ENCODE results near the gene CHD5.

The CHD5 gene

DNA sequence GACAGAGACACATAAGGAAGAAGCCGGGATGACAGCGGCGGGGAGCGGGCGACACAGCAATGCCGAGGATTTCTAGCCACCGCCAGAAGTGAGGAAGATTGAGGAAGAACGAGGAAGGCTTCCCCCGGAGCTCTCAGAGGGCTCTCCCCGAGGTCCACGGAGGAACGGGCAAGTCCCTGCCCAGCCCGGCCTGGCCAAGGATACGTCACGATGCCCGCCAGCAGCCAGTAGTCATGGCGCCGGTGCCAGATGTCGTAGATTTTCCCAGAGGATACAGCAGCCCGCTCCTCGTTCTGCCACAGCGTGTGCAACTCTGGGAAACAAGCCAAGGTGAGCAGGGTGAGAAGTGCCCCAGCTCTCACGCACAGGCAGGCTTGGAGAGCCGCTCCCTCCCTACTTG, 68.5 kb downstream of the CHD5 start:
- DNase-seq (ENCODE audit: low spot score), result no peak

DNA sequence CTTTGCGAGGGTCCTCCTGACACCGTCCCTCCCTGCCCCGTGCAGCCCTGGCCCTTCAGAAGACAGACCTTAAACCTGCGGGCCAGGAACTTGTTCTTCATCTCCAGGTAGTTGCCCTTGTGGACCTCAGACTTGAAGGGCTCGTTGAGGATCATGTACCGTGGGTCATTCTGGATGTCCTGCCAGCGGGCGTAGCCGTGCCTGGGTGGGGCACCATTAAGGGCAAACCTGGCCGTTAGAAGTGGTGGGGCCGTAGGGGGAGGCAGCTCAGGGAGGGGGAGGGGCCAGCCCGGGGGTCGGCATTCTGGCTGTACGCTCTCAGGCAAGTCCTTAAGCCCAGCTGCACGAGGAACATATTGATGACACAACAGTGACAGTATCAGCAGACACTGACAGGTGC, 69.8 kb downstream of the CHD5 start:
- DNase-seq (ENCODE audit: low spot score), result no peak

DNA sequence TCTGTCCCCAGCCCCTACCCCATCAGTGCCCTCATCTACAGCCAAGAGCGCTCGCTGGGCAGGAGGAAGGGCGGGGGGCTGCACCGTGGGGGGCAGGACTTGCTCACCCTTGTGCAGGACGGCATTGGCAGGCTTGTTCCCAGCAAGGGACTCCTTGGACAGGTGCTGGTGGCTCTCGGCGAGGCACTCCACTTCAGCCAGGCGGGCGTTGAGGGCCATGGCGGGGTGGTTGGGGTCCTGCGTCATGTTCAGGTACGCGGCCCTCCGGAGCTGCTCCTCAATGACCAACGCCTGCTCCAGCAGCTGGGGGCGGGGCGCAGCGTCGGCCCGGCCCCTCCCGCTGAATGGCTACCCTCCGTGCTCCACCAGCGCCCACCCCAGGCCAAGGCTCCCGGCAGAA, 70.4 kb downstream of the CHD5 start:
- no peak for DNase-seq (ENCODE audit: low spot score)

DNA sequence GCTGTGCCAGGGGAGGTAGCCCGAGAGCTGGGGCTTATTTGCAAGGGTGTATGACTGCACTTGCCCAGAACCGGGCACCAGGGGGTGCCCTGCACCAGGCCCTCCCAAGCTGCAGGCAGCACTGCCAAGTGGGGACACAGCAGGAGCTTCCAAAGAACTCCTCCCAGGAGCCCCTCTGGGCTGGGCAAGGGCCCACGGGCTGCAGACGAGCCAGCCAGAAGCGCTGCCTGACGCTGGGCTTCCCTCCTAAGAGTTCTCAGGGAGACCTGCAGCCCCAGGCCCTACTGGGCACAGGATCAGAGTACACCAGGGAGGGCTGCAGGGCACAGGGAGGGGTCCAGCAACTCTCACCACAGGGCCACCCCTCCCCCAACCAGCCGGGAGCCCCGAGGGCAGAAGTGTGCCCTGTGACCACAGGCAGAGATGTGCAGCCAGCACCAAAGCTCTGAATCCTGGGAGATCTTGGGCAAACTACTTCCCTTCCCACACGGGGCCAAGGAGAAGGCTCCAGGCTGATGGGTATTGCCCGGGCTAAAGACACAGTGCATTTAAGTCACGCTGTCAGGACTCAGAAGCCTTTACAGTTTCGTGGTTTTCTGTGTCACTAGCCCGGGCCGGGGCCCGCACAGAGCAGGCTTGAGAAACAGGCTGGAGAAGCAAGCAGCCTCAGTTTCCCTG, 71.0 kb downstream of the CHD5 start:
- peak; percentile 82 for DNase-seq (ENCODE audit: low spot score)

DNA sequence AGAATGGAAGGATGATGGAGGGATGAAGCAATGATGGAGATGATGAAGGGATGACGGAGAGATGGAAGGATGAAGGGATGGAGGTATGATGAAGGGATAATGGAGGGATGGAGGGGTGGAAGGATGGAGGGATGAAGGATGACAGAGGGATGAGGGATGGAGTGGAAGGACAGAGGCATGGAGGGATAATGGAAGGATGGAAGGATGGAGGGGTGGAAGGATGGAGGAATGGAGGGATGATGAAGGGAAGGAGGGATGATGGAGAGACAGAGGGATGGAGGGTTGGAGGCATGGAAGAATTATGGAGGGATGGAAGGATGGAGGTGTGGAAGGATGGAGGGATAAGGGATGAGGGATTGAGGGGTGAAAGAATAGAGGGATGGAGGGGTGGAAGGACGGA, 71.6 kb downstream of the CHD5 start:
- DNase-seq (ENCODE audit: low spot score), result no peak

DNA sequence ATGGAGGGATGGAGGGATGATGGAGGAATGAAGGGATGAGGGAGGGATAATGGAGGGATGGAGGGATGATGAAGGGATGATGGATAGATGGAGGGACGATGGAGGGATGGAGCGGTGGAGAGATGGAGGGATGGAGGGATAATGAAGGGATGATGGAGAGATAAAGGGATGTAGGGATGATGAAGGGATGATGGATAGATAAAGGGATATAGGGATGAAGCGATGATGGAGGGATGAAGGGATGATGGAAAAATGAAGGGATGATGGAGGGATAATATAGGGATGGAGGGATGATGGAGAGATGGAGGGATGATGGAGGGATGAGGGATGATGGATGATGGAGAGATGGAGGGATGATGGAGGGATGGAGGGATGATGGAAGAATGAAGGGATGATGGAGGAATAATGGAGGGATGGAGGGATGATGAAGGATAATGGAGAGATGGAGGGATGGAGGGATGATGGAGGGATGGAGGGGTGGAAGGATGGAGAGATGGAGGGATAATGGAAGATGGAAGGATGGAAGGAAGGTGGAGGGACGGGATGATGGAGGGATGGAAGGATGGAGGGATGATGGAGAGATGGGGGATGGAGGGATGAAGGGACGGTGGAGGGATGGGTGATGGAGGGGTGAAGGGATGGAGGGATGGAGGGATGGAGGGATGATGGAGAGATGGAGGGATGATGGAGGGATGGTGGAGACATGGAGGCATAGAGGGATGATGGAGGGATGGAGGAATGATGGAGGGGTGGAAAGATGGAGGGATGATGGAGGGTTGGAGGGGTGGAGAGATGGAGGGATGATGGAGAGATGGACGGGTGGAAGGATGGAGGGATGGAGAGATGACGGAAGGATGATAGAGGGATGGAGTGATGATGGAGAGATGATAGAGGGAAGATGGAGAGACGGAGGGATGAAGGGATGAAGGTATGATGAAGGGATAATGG, 72.4 kb downstream of the CHD5 start:
- no peak for DNase-seq (ENCODE audit: low spot score)

DNA sequence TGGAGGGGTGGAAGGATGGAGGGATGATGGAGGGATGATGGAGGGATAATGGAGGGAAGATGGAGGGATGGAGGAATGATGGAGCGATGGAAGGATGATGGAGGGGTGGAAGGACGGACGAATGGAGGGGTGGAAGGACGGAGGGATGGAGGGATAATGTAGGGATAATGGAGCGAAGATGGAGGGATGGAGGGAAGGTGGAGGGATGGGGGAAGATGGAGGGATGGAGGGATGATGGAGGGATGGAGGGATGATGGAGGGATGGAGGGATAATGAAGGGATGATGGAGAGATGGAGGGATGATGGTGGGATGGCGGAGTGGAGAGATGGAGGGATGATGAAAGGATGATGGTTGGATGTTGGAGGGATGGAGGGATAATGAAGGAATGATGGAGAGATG, 73.1 kb downstream of the CHD5 start:
- no peak for DNase-seq (ENCODE audit: low spot score)

DNA sequence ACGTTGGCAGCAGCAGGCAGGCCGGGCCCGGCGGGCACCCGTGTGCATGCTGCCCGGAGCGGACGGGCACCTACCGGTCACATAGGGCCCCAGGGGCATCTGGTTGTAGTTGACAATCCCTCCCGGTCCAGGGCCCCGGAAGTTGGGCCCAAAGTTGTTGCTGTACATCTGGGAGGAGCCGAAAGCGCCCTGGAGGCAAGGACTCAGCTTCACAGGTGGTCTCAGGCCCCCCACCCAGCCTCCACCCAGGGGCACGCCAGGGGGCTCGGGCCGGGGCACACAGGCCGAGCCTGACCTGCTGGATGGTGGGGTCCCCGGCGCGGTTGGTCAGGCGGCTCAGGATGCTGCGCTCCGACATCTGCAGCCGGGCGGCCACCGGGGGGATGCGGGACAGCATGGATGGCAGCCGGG, 73.8 kb downstream of the CHD5 start:
- no peak for DNase-seq (ENCODE audit: low spot score)

DNA sequence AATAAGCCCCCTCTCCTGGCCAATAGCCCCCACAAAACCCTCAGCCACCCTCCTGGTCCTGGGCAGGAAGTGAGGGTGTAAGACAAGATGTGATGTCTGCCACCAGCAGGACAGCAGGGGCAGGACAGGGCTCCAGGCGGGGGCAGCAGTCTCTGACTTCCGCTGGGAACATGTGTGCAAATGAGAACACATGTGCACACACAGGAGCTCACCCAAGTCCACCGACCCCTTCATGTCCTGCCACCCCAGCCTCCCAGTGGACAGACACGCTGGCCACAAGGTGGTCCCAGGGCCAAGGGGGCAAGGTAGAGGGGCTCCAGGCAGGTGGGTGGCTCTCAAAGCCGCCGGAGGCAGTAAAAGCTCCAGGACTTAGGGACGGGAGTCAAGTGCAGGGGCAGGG, 74.4 kb downstream of the CHD5 start:
- DNase-seq (ENCODE audit: low spot score), result no peak

DNA sequence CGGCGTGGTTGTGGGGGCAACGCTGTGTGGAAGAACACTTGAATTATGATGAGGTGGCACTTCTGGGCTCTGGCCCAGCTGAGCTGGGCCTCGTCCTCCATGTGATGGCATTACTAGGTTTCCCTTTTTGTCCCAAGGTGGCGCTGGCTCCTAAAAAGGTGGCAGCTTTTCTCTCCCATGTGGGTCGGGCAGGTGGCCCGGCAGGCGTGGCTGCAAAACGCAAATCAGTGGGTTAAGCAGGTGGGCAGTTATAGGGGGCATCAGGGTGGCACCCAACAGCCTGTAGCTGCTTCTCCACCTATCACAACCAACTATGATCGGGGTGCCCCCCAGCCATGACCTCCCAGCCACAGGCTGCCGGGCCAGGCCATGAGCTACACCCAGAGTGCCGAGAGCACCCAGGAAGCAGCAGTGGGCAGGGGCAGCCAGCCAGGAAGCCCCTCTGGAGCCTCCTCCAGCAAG, 74.9 kb downstream of the CHD5 start:
- no peak for DNase-seq (ENCODE audit: low spot score)

DNA sequence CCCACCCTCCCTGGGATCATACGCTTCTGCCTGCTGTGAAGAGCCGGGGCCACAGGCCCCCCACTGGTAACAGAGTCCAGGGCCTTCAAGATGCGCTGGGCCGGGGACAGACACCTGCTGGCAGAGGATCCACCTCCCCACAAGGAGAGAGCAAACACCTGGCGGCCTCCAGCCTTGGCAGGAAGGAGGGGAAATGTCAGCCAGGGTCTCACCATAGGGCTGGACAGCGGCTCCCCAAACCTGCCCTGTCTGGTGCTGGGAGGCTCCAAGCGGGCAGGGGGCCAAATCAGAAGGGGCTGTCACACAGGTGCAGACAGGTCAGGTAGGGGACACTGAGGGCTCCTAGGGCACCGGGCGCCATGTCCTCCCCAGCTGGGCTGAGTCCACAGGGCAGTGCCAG, 75.5 kb downstream of the CHD5 start:
- DNase-seq (ENCODE audit: low spot score), result no peak

DNA sequence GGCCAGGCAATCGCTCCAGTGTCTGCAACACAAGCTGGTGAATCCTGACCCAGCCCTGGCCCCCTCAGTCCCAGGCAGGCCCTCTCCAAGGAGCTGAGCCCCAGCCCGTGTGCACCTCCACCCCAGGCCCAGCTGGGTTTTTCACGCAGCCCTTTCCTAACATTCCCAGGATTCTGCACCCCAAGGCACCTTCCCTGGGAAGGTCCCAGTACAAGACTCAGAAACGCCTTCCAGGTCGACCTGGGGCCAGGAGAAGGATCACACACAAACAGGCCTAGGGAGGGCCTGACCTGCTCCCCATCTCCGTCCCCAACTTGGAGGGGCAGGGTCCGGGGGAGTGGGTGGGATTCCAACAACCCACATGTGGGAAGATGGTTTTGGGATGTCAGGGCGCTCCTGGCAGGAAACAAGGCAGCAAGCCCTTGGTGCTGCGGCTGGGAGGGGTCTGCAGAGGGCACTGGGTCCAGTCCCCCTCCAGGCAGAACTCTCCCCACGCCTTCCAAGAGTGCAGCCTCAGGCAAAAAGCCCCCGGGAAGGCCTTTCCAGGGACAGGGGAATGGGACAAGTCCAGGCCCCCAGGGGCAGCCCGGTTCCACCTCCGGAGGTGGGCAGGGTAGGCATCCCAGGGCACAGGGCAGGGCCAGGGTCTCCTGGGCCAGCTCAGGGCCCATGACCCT, 76.1 kb downstream of the CHD5 start:
- no peak for DNase-seq (ENCODE audit: low spot score)

DNA sequence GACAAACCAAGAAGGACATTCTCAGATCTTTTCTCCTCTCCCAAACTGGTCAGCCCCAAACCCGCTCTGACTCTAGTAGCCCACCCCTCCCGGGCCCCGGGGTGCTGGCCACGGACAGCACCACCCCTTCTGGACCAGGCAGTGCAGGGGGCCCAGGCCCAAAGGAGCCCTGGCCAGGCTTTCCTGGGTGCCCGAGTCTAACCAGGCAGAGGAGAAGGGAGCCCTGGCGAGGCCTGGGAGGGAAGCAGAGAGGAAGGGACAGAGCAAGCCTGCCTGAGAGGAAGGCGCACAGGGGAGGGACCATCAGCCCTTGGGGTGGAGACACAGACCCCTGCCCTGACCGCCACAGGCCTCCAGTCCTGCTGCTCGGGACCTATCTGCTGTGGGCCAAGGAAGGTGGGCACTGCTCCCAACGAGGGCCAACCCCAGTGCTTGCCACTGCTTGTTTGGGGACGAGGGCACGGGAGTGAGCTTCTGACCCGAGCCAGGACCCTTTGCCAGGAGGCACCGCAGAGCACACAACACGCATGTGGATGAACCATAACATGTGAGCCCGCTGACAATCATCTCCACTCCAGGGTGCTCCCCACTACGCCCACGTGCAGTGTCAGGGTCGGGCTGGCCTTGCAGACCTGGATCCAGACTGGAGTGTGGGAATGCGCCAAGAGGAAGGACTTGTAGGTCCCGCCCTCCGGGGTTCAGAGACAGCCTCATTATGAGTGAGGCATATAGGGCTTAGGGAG, 76.8 kb downstream of the CHD5 start:
- DNase-seq (ENCODE audit: low spot score), result no peak

DNA sequence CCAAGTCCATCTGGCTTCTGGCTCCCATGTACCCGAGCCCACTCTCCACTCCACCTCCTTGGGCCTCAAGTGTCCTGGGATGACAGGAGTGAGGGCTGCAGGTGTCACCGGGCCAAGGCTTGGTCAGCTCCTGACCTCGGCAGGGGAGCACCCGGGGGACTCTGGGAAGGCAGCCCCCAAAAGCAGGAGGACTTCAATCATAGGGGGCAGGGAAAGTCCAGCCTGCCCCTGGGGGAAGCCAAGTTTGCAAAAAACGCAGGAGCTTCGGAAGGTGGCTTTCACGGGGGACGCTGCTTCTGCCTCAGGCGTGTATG, 77.6 kb downstream of the CHD5 start:
- no peak for DNase-seq (ENCODE audit: low spot score)

DNA sequence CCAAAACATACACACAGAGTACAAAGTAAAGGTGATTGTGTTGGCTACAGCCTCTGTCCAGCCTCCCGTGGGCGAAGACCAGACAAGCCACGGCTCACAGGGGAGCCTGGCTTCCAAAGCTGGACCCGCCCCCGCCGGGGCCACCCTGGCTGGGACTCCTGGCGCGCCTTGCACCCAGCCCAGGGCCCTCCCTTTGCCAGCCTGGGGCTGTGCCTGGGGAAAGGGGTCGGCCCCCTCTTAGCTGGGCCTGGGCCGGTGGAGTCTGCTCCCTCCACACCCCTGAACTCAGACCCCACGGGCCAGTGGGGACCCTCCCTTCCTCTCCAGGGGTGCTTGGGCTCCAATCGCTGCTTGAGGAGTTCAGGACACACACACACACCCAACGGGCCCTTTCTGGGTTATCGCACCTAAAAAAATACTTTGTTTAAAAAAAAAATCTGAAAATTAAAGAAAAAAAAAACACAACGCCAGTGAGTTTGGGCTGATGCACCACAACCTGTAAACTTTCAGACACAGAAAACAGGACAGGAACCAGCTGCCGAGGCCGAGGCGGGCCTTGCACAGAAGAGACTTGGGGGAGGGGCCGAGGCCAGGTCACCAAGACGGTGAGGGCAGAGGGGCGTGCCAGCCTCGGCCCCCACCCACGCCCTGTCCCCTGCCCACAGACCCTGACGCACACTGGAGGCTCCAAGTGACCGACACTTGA, 78.1 kb downstream of the CHD5 start:
- DNase-seq (ENCODE audit: low spot score), result no peak

DNA sequence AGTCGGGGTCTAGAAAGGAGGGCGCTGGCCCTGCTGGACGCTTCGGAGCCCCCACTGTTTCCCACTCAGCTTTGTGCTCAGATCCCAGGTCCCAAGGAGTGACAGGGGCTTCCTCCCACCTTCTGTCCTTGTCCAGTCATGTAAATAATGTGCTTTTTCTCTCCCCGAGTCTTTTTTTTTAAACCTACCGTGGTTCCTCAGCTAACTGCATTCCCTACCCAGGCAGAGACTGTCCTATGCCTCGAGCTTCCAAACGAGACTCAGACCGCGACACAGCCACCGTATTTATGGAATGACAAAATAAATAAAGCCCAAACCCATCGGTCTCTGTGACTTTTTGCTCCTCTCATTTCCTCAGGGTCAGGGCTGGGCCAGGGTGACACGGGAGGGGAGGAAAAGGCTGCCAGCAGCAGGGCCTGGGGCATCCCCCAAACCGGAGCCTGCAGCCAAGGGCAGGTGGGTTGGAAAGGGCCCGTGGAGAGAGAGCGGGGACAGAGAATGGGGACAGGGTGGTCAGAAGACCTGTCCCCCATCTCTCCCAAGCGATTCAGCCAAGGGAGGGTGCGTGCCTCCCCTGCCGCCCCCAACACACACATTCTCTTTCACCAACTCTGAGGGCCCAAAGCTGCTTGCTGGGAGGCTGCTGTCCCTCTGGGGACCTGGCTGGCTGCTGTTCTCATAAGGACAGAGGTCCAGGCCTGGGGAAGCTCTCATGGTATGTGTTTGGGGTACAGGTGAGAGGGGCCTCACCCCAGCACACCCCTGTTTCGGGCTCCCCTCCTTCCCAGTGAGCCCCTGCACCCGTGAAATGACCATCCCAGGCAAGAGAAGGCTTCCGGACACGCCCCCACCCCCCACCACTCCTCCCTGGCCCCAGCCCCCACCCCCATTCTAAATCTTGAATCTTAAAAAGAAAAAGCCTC, 79.0 kb downstream of the CHD5 start:
- no peak for DNase-seq (ENCODE audit: low spot score)

DNA sequence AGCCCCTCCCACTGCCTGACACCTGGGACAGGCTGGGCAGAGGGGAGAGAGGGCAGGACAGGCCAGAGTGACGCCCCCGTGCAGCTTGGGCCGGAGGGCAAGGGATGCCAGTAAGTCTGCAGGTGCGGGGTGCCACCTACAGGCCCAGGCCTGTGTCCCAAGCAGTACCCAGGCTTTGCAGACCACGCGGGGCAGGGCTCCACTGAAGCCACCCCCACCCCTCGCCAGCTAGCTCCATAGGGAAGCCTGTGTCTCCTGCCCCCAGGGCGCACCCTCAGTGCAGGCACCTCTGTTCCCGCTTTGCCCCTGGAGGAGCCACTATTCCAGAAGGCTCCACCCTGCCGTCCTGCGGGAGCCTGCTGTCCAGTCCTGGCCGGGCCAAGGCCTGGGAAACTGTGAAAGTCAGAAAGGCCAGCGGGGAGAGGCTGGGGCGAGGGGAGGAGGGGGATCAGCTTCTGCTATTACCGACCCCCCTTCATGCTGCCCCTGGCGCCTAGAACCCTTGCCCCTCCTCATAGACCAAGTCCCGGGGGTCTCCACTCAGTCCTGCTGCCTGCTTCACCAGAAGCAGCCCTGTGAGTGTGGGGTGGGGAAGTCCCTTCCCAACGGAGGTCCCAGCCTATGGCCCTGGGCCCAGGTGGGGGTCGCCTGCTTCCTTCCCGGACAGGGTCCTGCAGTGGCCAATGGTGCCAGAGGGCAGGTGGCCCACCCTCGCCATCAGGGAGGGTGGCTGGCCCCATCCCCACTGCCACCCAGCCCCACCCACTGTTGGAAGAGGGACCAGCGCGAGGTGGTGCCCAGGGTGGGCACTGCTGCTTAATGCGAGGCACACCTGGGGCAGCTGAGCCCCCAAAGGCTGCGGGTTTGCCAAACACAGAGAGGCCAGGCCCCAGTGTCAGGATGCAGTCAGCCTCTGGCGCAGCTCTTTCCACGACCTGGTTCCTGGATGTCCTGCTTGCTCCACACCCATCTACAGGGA, 80.0 kb downstream of the CHD5 start:
- no peak for DNase-seq (ENCODE audit: low spot score)

DNA sequence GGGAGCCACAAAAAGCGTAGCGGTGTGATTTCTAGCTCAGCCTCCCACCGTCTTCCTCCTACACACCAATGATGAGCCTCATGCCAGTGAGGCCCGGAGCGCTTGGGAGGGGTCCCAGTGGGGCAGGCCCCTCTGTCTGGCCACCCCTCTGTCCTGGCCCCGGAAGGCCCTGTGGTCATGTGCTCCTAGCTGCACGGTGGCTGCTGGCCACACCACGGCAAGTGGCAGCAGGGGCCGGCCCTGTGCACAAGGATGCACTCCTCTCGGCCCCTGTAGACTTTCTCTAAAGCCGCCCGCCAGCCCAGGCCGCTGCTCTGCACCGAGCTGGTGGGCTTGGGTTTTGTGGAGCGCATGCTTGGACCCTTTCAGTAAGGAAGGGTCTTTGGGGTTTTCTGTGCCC, 80.8 kb downstream of the CHD5 start:
- DNase-seq (ENCODE audit: low spot score), result no peak

Data from GM03348 (cell line).